ENCODE measurements around the gene LRRN2.
"Not testable (repeated sequence)": the region's sequence is repeated elsewhere in the genome, so short reads cannot be mapped to it uniquely, and the experiment has no call there.

Gene LRRN2

DNA sequence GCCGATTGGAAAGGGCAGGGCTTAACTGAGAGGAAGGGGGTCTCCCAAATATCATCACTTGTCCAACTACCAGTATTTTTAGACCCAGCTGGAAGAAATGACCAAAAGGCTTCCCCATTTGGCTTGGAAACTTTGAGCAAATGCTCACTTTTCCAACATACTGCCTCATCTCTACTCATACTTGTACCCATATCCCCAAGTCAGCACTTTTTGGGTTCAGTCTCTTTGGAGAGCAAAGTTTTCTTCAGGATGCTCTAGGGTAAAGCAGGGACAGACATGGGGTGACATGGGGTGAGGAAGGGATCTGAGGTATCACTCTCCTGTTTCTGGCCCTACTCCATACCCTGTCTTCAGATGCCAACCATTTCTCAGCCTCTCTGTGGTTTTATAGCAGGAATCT lies 27.2 kb downstream of the LRRN2 start:
- DNase-seq = no peak

DNA sequence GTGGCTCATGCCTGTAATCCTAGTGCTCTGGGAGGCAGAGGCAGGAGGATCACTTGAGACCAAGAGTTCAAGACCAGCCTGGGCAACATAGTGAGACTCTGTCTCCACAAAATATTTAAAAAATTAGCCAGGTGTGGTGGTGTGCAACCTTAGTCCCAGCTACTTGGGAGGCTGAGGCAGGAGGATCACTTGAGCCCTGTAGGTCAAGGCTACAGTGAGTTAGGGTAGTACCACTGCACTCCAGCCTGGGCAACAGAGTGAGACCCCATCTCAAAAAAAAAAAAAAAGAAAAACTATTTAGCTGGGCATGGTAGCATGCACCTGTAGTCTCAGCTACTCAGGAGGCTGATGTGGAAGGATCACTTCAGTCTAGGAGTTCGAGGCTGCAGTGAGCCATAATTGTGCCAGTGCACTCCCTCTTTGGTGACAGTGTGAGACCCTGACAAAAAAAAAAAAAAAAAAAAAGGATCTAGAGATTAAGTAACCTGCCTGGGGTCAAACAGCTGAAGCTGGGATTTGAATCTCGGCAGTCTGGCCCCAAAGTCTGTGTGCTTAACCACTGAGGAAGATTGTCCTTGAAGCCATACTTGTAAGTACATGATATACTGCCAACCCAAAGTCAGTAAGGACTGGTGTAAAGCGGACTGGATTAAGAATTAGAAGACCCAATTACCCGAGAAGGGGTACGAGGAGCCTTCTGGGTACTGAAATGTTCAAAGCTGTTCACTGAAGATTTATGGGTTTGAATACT lies 31.8 kb downstream of the LRRN2 start:
- no peak for DNase-seq

GRCh38 chr1:204652497-204652896 lies 33.0 kb downstream of the LRRN2 start:
- no peak for DNase-seq

GRCh38 chr1:204651843-204652421 lies 33.6 kb downstream of the LRRN2 start:
- peak; percentile 9 for DNase-seq

GRCh38 chr1:204650911-204651570 lies 34.5 kb downstream of the LRRN2 start:
- DNase-seq = no peak

GRCh38 chr1:204649721-204650521 lies 35.6 kb downstream of the LRRN2 start:
- peak; percentile 57 for DNase-seq

DNA sequence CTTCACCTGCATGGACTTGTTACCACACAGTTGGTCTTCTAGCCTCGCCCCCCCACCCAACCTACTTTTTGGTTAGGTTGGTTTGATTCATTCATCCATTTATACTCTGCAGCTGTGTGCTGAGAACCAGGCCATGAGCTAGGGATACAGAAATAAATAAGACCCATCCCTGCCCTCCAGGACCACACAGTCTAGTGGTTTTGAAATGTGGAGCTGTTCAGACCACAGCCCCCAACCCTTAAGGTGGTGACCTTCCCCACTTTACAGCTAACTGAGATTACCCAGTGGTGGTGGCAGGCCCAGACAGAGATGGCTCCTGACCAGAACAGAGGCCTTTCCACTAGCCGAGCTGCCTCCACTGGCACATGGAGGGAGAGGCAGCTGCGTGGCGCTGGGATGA lies 37.0 kb downstream of the LRRN2 start:
- DNase-seq = no peak

- DNase-seq = no peak
Measured at GRCh38 chr1:204647805-204648153, 37.8 kb downstream of the LRRN2 start.

- peak; percentile 22 for DNase-seq
Measured at GRCh38 chr1:204647114-204647804, 38.3 kb downstream of the LRRN2 start.

- DNase-seq = no peak
Measured at GRCh38 chr1:204645666-204646065, 39.9 kb downstream of the LRRN2 start.

GRCh38 chr1:204645251-204645650 lies 40.3 kb downstream of the LRRN2 start:
- DNase-seq = no peak

DNA sequence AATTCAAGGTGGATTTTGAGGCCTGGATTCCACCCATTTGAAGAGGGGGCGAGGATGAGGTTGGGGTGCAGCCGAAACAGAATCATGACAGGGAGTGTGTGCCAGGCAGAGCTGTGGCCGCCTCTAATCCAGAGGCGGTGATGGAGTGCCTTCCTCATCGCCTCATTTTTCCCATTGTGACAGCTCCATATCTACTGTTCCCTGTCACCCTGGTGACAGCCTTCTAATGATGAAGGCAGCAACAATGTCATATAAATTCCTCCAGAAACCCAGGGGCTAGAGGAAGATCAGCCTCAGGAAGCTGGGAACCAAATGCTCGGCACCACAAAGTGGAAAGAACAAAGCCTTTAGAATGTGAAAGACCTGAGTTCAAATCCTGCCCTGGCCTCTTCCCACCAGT lies 42.0 kb downstream of the LRRN2 start:
- DNase-seq = no peak

DNA sequence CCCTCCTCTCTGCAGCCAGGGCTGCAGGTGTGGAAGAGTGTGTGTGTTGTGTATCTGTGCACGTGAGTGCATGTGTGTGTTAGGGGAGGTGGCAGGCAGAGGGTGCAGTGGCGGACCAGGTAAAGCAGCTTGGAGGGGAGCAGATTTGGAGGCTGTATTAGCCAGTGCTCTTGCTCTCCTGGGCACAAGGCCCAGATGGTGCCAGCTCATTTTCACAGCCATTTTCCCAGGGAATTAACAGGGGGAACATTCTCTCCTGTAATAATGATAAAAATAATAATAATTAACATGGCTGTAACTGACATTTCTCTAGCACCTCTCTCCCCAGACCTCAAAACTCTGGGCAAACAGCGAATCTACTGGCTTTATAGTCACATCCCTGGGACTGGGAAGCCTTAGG lies 43.6 kb downstream of the LRRN2 start:
- DNase-seq = no peak

DNA sequence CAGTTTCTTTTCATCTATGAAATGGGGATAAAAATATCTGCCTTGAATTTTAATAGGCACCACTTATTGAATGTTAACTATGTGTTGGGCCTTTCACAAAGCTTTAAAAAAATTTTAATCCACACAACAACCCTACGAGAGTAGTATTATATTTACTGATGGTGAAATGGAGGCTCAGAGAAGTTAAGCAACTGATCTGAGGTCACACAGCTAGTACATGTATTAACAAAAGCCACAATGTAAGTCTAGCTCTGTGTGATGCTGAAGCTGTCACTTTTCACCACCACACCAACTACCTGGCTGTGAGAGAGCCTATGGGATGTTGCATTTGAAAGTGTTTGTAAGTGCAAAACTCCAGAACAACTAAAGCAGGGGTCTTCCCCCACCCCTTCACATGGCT lies 44.1 kb downstream of the LRRN2 start:
- DNase-seq = no peak

DNA sequence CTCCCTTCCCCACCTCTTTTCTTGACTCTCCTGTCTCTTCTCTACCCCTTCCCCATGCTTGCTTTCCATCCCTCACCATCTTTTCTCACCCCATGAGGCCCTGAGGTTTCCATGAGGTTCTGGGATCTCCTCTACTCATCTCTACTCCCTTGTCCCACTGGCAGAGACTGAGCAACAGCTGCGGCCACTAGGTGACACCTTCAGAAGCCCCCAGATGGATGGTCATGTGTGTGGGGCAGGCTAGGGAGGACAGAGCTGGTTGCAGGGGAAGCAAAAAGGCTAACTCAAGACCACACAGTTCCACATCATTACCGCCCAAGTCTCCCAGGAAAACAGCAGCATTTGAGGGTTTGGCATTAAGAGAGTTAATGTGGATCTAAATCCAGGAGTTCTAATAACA lies 45.0 kb downstream of the LRRN2 start:
- DNase-seq = no peak

DNA sequence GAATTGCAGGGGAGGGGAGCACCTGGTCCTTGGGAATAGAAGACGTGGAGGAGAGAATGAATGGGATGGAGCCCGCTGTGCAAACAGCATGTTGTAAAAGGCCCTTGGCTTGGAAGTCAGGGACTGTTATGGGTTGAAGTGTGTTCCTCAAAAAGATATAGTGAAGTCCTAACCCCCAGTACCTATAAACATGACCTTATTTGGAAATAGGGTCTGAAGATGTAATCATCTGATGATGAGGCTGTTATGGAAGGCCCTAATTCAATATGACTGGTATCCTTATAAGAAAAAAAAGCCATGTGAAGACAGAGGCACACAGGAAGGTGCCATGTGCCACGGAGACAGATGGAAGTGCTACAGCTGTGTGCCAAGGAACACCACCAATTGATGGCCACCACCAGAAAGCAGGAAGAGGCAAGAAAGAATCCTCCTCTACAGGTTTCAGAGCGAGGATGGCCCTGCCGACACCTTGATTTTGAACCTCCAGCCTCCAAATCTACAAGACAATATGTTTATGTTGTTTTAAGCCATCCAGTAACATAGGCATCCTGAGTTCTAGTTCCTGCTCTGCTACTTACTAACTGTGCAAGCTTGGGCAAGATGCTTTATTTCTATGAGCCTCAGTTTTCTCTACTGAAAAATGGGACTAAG lies 51.2 kb downstream of the LRRN2 start:
- DNase-seq = no peak

GRCh38 chr1:204633665-204634064 lies 51.9 kb downstream of the LRRN2 start:
- no peak for DNase-seq

DNA sequence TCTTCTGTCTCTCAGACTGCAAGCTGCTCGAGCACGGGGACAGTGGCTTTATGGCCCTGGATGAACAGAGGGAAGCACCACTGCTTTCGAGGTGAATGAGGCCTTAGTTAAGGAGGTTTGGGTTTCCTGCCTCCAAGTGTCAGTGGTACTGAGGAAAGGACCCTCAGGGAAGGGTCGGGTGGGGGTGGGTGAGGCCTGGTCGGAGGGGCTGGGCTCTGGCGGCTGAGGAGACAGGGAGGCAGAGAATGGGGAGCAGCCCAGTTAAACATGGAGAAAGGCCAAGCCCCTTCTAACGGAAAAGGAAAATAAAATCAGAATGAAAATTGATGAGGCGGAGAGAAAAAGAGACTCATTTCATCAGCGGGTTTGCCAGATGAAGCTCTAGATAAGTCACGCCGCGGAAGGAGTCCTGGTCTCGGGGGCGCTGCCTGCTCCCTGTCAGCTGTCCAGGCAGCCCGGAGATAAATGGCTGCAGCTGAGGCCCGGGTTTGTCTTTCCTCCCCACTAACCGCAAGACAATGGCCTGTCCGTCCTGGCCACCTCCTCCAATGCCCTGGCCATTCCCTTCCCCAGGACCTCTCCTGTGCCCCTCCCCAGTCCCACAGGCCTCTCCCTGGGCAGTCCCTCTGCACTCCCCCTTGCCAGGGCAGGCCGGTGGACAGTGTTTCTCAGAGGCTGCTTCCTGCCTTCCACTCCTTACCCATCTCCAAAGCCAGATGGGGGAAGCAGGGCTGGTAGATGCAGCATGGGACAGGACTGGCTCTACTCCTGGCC lies 55.2 kb downstream of the LRRN2 start:
- DNase-seq = no peak

DNA sequence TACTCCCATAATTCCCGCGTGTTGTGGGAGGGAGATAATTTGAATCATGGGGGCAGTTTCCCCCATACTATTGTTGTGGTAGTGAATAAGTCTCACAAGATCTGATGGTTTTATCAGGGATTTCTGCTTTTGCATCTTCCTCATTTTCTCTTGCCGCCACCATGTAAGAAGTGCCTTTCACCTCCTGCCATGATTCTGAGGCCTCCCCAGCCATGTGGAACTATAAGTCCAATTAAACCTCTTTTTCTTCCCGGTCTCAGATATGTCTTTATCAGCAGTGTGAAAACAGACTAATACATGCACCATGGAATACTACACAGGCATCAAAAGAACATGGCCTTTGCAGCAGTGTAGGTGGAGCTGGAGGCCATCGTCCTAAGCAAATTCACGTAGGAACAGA lies 56.1 kb downstream of the LRRN2 start:
- DNase-seq = not testable (repeated sequence)

DNA sequence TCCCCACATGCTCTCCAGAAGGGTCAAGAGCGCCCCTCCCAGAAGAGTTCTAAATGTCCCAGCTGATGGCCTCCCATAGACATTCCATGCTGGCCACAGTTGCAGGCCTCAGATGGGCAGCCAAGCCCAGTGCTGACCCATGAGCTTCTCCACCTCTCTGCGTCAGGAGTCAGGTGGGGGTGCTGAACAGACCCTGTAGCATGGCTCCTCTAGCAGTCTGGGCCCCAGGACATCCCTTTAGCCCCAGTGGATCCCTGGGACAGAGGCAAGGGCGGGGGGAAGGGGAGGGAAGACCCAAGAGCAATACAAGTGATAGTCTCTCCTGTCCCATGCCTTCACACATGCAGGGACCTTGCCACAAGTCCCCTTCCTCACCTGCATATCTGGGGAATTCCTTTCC lies 56.7 kb downstream of the LRRN2 start:
- no peak for DNase-seq

GRCh38 chr1:204627436-204627835 lies 58.1 kb downstream of the LRRN2 start:
- no peak for DNase-seq

- no peak for DNase-seq
Measured at GRCh38 chr1:204626381-204626780, 59.2 kb downstream of the LRRN2 start.

Measured in NCI-H774 (cell line).